HG02623 (cell line): ENCODE data around the gene CRYBA4.

ENCODE experiments used
- ATAC-seq: cut with Tn5 transposase; IDR thresholded peaks from one replicate; pipeline ENCODE4 v1.9.1; 2021; ENCODE audit warnings: moderate library complexity; ENCODE audit not compliant: unreplicated experiment

The CRYBA4 gene

DNA sequence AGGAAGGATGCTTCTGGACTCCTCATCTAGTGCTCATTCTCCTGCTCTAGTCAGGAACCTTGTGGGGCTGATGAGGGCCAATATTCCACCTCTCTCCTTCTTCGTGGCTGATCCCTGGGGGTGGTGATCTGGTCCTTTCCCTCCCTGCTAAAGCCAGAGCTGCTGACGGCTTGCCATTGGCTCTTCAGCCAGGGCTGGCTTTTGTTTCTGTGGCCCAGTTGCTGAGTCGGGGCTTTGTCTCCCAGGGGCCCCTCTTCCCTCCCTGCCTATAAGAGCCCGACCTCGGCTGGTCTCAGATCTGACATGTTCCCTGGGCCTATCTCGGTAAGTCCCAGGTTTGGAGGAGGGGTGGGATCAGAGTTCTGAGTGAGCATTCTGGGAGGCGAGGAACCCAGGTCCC lies at the start of gene CRYBA4:
Gene CRYBA4 (plus strand): TSS at position 301 of the 400 bp plus-strand sequence. CDS start 634 bp downstream, outside the sequence.
- ATAC-seq = no peak

GRCh38 chr22:26573026-26573662 lies 48.6 kb upstream of the CRYBA4 start:
- no peak for ATAC-seq

DNA sequence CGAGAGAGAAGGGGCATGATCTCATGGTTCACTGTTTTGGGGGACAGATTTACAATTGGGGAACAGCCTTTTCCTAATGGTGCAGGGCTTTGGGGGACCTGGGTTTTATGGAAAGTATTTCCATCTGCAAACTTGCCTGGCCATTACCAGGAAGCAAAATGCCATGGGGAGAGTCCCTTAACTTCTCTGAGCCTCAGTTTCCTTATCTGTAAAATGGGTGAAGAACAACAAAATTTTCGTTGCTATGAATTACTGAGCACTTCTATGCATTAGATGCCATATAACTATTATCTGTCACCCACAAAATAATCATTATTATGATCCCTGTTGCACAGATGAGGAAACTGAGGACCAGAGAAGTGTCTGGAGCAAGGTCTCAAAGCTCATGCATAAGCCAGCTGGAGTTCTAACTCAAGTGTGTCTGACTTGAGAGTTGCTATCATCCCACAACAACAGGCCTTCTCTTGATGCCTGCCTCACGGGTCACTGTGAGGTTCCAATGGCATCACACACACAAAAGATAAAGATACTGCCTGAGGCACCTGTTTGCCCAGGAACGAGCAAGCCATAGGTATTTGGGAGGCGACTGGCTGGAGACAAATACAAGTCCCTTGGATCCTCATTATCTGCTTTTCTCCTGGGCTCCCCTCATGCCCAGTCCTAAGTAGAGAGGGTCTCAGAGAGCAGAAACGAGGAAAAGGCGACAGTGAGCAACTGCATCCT lies 47.6 kb upstream of the CRYBA4 start:
- no peak for ATAC-seq

DNA sequence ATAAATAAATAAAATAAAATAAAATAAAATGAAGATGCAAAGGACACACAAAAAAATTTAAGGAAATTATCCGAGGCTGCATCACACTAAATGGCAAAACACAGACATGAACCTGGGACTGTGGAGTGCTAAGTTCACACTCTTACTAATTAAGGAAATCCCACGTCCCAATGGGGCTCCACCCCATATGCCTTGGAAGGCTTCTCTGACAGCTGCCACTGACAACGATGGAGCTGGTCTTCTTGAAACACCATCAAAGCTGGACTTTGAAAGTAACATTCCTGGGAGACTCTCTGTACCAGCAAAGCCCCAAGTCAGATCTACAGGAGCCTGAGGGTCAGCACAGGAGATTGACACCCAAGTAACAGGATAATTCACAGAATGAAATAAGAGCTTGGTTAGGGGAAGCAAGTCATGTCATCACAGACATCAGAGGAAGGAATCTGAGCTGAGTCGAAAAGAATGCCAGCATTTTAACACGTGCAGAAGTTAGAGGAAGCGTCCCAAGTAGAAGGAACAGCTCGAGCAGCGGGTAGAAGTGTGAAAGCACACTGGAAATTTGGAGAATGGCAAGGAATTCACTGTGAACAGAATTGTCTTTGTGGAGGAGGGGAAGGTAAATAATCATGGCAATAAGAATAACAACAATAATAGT lies 45.6 kb upstream of the CRYBA4 start:
- ATAC-seq = no peak

- no peak for ATAC-seq
These were observed 44.7 kb upstream of the CRYBA4 start for GRCh38 chr22:26577081-26577480.

DNA sequence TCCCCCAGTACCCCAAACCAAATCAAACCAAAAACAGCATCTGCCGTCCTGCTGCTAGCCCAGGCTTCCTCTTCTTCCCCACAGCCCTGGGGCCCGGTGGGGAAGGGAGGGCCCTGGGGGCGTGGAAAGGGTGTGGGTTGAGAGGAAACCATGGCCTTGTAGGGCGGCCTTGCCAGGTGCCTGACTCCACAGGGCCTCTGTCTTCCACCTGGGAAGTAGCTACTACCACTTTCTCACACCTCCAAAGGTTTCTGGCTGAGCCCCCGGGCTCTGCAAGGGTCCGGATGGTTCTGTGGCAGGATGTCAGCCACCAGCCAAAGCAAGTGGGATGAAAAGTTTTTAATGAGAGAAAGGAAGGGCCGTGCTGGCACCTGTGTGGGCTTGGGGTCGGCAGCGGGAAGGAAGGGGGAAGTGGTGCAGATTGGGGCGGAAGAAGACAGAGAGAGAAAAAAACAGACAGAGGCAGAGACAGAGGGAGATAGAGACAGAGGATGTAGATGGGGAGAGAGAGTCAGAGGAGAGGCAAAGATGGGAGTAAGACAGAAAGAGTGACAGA lies 42.4 kb upstream of the CRYBA4 start:
- no peak for ATAC-seq

DNA sequence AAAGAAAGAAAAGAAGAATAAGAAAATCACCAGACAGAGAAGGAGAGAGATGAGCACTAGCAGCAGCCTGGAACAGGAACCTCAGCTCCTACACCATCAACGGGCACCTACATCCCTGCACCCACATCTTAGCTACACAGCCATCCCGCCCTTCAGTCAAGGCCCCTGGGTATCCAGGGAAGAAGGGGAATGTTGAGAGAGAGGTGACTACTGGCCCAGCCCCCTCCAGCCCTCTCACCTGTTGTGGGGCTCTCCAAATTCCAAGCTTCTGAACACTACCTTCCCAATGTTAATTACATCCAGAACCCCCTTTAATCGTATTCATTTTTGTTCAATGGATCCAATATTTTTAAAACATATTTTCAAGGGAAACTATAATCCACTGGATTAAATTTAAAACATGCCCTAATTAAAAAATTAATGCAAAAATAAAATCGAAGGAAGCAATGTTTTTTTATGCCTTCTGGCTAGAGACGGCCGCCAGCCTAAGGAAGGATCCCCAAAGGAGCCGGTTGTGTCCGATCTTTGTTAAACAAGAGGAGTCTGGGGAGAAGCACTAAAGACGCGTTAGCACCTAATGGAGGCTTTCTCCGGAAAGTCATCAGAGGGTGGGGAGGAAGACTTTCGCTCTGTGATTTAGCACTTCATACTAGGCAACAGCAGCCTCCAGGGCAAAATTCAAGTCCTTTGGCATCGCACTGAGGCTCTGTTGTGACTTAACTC lies 41.4 kb upstream of the CRYBA4 start:
- ATAC-seq = no peak

- ATAC-seq = no peak
These were observed 40.7 kb upstream of the CRYBA4 start for GRCh38 chr22:26581026-26581425.

- ATAC-seq = no peak
These were observed 40.1 kb upstream of the CRYBA4 start for GRCh38 chr22:26581633-26582168.

DNA sequence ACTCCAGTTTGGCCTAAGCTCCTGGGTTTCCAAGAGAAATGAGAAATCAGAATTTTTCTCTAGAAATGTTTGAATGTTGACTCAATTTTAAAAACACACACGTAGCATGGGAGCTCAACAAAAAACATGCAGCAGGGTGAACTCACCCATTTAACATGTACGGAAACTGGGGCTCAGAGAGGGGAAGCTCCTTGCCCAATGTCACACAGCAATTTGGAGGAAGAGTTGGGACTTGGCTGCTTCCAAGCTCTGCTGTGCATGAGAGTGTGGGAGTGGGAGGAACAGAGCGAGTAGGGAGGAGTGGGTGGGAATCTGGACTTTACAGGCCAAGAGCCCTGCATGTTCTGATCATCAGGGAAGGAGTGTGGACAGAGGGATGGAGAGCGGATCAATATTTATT lies 37.8 kb upstream of the CRYBA4 start:
- ATAC-seq = no peak

DNA sequence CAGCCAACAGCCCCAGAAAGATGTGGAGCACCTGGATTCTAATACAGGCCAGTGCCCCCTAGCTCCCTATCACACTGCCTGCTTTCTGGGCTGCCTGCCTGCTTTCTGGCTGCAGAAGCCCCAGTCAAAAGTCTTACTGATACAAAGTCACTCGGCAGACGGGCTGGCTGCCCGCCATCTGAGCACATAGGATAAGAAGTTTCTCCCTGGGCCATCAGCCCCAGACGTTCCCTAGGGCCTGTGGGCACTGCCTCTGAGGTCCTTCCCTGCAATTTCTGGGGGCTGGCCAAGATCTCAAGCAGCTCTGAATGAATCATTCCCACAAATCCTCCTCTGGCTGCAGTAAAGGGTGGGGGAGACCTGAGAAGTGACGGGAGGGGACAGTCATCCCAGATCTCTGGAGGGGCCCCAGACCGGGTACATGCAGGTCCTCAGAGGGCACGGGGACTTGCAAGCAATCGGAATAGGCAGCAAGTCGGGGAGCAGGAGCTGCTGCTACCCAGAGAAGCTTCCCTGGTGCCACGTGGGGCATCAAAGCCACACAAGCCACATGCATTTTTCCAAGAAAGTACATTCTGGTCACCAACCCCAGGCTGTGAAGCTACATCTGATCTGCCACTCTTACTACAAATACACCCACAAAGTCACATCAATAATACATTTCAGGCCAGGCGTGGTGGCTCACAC lies 36.5 kb upstream of the CRYBA4 start:
- ATAC-seq = no peak

- ATAC-seq = no peak
These were observed 35.0 kb upstream of the CRYBA4 start for GRCh38 chr22:26586556-26587325.

GRCh38 chr22:26587991-26588613 lies 33.7 kb upstream of the CRYBA4 start:
- no peak for ATAC-seq

DNA sequence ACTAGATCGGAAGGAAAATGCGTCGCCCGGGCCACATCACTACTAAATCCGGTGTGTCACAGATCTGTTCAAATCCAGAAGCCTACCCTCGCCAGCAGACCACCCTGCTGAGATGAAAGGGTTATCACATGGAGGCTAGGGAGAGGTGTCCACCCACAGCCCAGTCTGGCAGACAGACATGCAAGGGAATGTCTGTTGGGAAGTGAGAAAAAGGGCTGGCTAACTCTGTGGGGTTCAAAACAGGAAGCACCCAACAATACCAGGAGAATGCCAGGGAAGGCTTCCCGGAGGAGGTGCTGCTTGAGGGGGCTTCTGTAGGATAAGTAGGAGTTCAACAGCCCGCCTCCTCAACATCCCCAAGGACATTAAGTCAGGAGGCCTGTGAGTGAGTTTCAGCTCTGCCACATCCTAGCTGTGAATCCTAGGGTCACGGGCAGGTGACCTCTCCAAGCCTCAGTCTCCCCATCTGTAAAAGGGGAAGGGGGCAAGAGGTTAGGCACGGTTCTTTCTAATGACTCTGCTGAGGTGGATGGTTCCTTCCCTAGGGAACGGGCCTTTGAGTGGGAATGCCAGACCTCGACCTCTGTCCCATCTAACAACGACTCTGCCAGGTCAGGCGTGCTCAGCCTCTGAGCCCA lies 32.9 kb upstream of the CRYBA4 start:
- ATAC-seq = no peak

- ATAC-seq = peak; percentile 12
These were observed 32.4 kb upstream of the CRYBA4 start for GRCh38 chr22:26589367-26589844.

- peak; percentile 58 for ATAC-seq
These were observed 31.7 kb upstream of the CRYBA4 start, which contains the start of gene TPST2 for GRCh38 chr22:26589845-26590736. TPST2 (minus strand) TSS chr22:26590132; CDS start chr22:26541630, 48,502 bp downstream.

- peak; percentile 44 for ATAC-seq
These were observed 29.3 kb upstream of the CRYBA4 start for GRCh38 chr22:26592421-26592891.
